ENCODE results near the gene SDCBP2. TPM values are rescaled to one million over a fixed set of nuclear protein-coding genes. Genes with fewer than 3 reads are reported as not detected.

The SDCBP2 gene
- total and polyA plus RNA-seq, 12 donors, result 0.43 to 7.6 (median 2.9) TPM

- H3K4me1 ChIP-seq (replicated peaks in 1 of 2), result peaks cover 7 to 47% of the 10 kb centered on the region in 2 donors
- H3K27ac ChIP-seq, result no peak overlapping the region
- no peaks in the 10 kb centered on the region for H3K36me3 ChIP-seq (replicated peaks in 1 of 2)
- H3K9me3 ChIP-seq (replicated peaks in 1 of 3), result no peaks in the 10 kb centered on the region
- TF ChIP-seq CTCF (IDR thresholded peaks at IDR 0.05) (no peak), POLR2A (IDR thresholded peaks at IDR 0.05) (no peak)
- no peak overlapping the region for H3K4me3 ChIP-seq
- 79 to 96% (median 87%) methylated on average over 2 of the region's 2 CpGs for WGBS, 4 donors
- DNase-seq, result peak in 2 of 7 donors; percentile 6 to 46
- no peaks in the 10 kb centered on the region for H3K27me3 ChIP-seq
- intact Hi-C loops (cut with DNase I), result no loop called here
These were observed 3.9 kb upstream of the SDCBP2 start for GRCh38 chr20:1332749-1333300.

GRCh38 chr20:1331801-1332453 lies 3.0 kb upstream of the SDCBP2 start:
- no peak overlapping the region for H3K4me3 ChIP-seq
- H3K4me1 ChIP-seq (replicated peaks in 1 of 2), result peaks cover 13 to 52% of the 10 kb centered on the region in 2 donors
- DNase-seq, result peak in 2 of 7 donors; percentile 8 to 45
- intact Hi-C loops (cut with DNase I), result no loop called here
- H3K9me3 ChIP-seq (replicated peaks in 1 of 3), result no peaks in the 10 kb centered on the region
- 94 to 97% (median 96%) methylated on average over 5 to 6 of the region's 6 CpGs for WGBS, 4 donors
- H3K27ac ChIP-seq, result peak overlapping the region in 1 of 5 donors; percentile 100
- H3K36me3 ChIP-seq (replicated peaks in 1 of 2), result no peaks in the 10 kb centered on the region
- no peaks in the 10 kb centered on the region for H3K27me3 ChIP-seq
- TF ChIP-seq CTCF (IDR thresholded peaks at IDR 0.05), result no peak

- 95 to 97% (median 96%) methylated on average over 2 of the region's 2 CpGs for WGBS, 4 donors
- no peaks in the 10 kb centered on the region for H3K36me3 ChIP-seq (replicated peaks in 1 of 2)
- peaks cover 21 to 53% of the 10 kb centered on the region in 2 donors for H3K4me1 ChIP-seq (replicated peaks in 1 of 2)
- no peak overlapping the region for H3K4me3 ChIP-seq
- no peaks in the 10 kb centered on the region for H3K27me3 ChIP-seq
- peak overlapping the region in 3 of 5 donors; percentile 99 to 100 (median 100) for H3K27ac ChIP-seq
- intact Hi-C loops (cut with DNase I), result no loop called here
- no peaks in the 10 kb centered on the region for H3K9me3 ChIP-seq (replicated peaks in 1 of 3)
- peak in 2 of 7 donors; percentile 11 to 46 for DNase-seq
- TF ChIP-seq POLR2A (IDR thresholded peaks at IDR 0.05) (no peak), CTCF (IDR thresholded peaks at IDR 0.05) (no peak)
These were observed 2.2 kb upstream of the SDCBP2 start for GRCh38 chr20:1331101-1331500.

GRCh38 chr20:1330075-1330830 lies 1.3 kb upstream of the SDCBP2 start:
- DNase-seq, result peak; percentile 85 to 95 (median 92)
- no peaks in the 10 kb centered on the region for H3K36me3 ChIP-seq (replicated peaks in 1 of 2)
- intact Hi-C loops (cut with DNase I), result no loop called here
- peak in 1 of 2 donors; percentile 58 for TF ChIP-seq POLR2A (IDR thresholded peaks at IDR 0.05)
- no peak for TF ChIP-seq CTCF (IDR thresholded peaks at IDR 0.05)
- peak overlapping the region; percentile 22 to 100 (median 99) for H3K27ac ChIP-seq
- no peaks in the 10 kb centered on the region for H3K27me3 ChIP-seq
- H3K4me1 ChIP-seq (replicated peaks in 1 of 2), result peaks cover 24 to 56% of the 10 kb centered on the region in 2 donors
- H3K9me3 ChIP-seq (replicated peaks in 1 of 3), result no peaks in the 10 kb centered on the region
- no peak overlapping the region for H3K4me3 ChIP-seq
- WGBS, 4 donors, result 30 to 69% (median 40%) methylated on average over 5 to 6 of the region's 6 CpGs
